ENCODE results near the gene STX16. TPM values are rescaled to one million over a fixed set of nuclear protein-coding genes. Genes with fewer than 3 reads are reported as not detected.
A peak's percentile ranks its signal among the peaks of the same experiment; 100 is the strongest.

STX16 gene
- total and polyA plus RNA-seq, 8 donors: 17.9 to 67.0 (median 25.1) TPM

DNA sequence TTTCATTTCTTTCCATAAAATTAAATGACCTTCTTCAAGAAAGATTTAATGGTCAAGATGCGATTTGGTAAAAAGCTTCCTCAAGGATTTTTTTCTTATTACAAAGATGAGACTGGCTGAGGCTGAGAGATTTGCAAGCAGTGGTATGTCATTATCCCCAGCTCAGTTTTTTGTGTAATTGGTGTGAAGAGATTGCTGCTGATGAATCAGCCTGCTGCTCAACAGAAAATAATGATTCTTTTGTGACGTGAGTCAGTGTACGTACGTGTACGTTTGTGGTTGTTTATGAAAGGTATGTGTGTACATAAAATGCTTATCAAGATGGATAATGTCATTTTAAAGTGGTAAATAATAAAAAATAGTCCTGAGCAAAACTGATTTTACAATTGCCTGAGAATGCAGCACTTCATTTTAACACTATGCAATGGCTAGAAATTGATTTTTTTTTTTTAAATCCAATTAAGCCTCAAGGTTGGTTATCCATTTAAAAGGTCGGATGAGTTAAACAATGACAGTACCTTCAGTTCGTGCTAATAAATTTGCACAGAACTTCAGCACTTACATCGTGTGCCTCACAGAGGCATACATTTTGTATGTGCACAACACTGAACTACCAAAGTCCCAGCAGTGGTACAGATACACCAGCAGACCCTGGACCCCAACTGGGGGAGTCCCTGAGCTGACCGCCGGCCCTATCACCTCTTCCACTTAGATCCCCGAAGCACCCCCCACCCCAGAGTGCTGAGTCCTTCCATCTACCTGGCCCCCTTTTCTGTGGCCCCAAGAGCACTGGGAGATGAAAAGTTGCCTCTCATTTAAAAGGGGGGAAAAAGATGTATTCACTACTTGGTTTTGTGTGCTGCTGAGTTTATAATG is 31.8 kb downstream of the STX16 start:
- DNase-seq: no peak
- Histone ChIP-seq H3K36me3 (peaks cover 0 to 8% (median 0%) of the 10 kb centered on the region in 3 donors), H3K4me3 (no peak overlapping the region), H3K9me3 (no peaks in the 10 kb centered on the region), H3K27me3 (no peaks in the 10 kb centered on the region), H3K27ac (peak overlapping the region in 1 of 4 donors; percentile 23), H3K4me1 (no peaks in the 10 kb centered on the region)
- FAIRE-seq: no peak
- 63% methylated on average over 11 of the region's 11 CpGs for WGBS, 2 donors
- TF ChIP-seq, protein P1, sequence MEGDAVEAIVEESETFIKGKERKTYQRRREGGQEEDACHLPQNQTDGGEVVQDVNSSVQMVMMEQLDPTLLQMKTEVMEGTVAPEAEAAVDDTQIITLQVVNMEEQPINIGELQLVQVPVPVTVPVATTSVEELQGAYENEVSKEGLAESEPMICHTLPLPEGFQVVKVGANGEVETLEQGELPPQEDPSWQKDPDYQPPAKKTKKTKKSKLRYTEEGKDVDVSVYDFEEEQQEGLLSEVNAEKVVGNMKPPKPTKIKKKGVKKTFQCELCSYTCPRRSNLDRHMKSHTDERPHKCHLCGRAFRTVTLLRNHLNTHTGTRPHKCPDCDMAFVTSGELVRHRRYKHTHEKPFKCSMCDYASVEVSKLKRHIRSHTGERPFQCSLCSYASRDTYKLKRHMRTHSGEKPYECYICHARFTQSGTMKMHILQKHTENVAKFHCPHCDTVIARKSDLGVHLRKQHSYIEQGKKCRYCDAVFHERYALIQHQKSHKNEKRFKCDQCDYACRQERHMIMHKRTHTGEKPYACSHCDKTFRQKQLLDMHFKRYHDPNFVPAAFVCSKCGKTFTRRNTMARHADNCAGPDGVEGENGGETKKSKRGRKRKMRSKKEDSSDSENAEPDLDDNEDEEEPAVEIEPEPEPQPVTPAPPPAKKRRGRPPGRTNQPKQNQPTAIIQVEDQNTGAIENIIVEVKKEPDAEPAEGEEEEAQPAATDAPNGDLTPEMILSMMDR (IDR thresholded peaks at IDR 0.05): no peak
- intact Hi-C loops (cut with DNase I): no loop called here
- no peak for ATAC-seq

DNA sequence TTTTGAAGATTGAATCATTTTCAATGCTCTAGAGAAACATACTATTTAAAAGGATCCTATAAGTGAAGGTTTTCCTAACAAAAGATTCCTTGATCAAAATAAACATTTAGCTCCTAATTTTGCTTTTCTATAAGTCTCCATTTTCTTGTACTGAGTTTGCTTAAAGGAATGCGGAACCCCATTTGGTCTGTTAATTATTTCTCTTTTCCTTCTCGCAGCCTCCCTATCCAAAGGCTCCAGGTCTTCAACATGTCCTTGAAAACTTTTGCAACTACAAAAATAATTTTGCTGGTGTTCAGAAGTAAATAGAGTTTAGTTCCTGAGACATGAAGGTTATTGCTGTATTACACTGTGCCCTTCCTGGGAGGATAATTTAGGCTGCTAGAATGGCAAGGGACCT is 33.2 kb downstream of the STX16 start:
- no peaks in the 10 kb centered on the region for H3K4me1 ChIP-seq
- ATAC-seq (peak in 3 of 4 donors; percentile 30 to 52 (median 44)), DNase-seq (no peak), FAIRE-seq (no peak)
- 72 to 73% methylated on average over 2 of the region's 2 CpGs for WGBS, 2 donors
- no peak overlapping the region for H3K4me3 ChIP-seq
- no peaks in the 10 kb centered on the region for H3K27me3 ChIP-seq
- peak overlapping the region; percentile 7 to 67 (median 44) for H3K27ac ChIP-seq
- TF ChIP-seq, protein P1 (IDR thresholded peaks at IDR 0.05): no peak
- no peaks in the 10 kb centered on the region for H3K9me3 ChIP-seq
- peaks cover 0 to 8% (median 0%) of the 10 kb centered on the region in 3 donors for H3K36me3 ChIP-seq
- intact Hi-C loops (cut with DNase I): no loop called here

DNA sequence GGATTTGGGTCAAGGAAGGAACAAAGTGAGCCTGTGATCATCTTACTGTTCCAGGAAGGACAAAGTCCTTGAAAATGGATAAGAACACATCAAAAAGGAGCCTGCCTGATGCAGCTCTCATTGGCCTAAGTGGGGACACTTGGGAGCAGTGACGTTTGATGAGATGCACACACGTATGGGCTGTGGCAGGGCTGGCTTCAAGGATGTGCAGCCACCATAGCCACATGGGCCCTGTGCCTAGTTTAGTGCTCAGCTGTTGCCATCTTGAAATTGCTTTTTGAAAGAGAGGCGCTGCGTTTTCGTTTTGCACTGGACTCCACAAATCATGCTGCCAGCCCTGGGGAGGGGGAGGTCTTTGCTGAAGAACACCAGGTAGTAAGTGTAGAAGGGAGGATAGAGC is 34.9 kb downstream of the STX16 start:
- ATAC-seq: no peak
- WGBS, 2 donors: 92 to 93% methylated on average over 5 of the region's 5 CpGs
- intact Hi-C loops (cut with DNase I): no loop called here
- TF ChIP-seq, protein P1 (IDR thresholded peaks at IDR 0.05): no peak
- Histone ChIP-seq H3K27me3 (no peaks in the 10 kb centered on the region), H3K4me3 (no peak overlapping the region), H3K4me1 (peaks cover 0 to under 1% (median 0%) of the 10 kb centered on the region in 3 donors), H3K36me3 (no peaks in the 10 kb centered on the region), H3K27ac (no peak overlapping the region), H3K9me3 (no peaks in the 10 kb centered on the region)
- no peak for DNase-seq
- no peak for FAIRE-seq

DNA sequence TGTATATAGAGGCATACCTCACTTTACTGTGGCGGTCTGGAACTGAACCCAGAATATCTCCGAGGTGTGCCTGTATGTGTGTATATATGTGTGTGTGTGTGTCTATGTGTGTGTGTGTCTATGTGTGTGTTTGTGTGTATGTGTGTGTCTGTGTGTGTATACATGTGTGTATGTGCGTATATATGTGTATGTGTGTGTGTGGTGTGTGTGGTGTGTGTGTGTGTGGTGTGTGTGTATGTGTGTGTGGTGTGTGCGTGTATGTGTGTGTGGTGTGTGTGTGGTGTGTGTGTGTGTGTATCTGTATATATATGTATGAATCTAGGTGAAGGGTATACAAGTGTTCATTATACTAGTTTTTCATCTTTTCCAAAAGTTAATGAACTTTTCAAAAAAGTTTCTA is 37.3 kb downstream of the STX16 start:
- no peaks in the 10 kb centered on the region for H3K36me3 ChIP-seq
- WGBS, 2 donors: 91 to 95% methylated on average over 4 of the region's 4 CpGs
- ATAC-seq (no peak), DNase-seq (no peak), FAIRE-seq (no peak)
- intact Hi-C loops (cut with DNase I): no loop called here
- no peaks in the 10 kb centered on the region for H3K27me3 ChIP-seq
- H3K9me3 ChIP-seq: no peaks in the 10 kb centered on the region
- no peak overlapping the region for H3K4me3 ChIP-seq
- no peak overlapping the region for H3K27ac ChIP-seq
- TF ChIP-seq, protein P1 (IDR thresholded peaks at IDR 0.05): no peak
- peaks cover 0 to 5% (median 1%) of the 10 kb centered on the region in 3 donors for H3K4me1 ChIP-seq

DNA sequence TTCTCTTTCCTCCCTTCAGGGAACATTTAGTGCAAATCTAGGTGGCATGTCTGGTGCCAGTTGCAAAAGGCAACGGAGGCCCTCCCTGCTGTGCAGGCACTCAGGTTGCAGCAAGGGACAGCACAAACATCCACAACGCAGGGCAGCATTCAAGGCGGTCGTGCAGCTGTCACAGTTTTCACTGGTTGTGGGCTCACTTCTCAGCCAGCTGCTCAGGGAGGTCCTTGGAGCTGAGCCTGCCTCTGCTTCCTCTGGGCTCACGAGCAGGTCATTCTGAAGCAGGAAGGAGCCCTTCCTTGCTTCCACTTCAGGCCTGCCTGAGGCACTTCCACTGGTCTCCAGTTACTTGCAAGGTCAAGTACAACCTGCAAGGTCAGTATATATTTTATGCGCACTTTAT is 37.8 kb downstream of the STX16 start:
- intact Hi-C loops (cut with DNase I): no loop called here
- DNase-seq (no peak), ATAC-seq (no peak), FAIRE-seq (no peak)
- H3K27me3 ChIP-seq: no peaks in the 10 kb centered on the region
- H3K27ac ChIP-seq: no peak overlapping the region
- TF ChIP-seq, protein P1 (IDR thresholded peaks at IDR 0.05): no peak
- H3K36me3 ChIP-seq: no peaks in the 10 kb centered on the region
- H3K4me1 ChIP-seq: peaks cover 4 to 9% (median 6%) of the 10 kb centered on the region in 3 donors
- H3K4me3 ChIP-seq: no peak overlapping the region
- no peaks in the 10 kb centered on the region for H3K9me3 ChIP-seq
- 73 to 78% methylated on average over 6 of the region's 6 CpGs for whole genome bisulfite sequencing, 2 donors
